Measurements from ENCODE around the gene CGB3.

CGB3 gene

DNA sequence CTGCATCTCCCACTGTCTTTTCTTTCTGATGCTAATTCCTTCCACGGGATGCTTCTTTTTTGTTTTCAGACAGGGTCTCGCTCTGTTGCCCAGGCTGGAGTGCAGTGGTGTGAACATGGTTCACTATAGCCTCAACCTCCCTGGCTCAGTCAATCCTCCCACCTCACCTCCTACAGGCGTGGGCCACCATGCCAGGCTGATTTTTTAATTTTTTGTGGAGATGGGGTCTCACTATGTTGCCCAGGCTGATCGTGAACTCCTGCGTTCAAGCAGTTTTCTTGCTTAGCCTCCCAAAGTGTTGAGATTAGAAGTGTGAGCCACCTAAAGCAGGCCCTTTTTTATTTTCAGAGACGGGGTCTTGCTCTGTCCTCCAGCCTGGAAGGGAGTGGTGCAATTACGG, 35.8 kb downstream of the CGB3 start:
- DNase-seq (ENCODE audit: low read depth) = no peak

DNA sequence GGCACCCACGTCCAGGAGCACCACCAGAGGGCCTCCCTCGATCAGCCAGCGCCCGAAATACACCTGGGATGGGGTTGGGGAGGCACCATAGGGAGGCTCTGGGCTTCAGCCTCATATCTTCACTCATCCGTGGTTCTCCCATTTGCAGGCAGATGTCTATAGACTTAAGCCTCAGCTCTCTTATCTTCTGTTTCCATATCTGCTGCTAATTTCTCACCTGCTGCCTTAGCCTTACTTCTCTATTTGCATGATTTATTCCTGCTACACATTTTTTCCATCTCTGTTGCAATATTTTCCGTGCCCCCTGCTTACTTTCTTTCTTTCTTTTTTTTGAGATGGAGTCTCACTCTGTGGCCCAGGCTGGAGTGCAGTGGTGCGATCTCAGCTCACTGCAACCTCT, 36.8 kb downstream of the CGB3 start:
- DNase-seq (ENCODE audit: low read depth) = no peak

DNA sequence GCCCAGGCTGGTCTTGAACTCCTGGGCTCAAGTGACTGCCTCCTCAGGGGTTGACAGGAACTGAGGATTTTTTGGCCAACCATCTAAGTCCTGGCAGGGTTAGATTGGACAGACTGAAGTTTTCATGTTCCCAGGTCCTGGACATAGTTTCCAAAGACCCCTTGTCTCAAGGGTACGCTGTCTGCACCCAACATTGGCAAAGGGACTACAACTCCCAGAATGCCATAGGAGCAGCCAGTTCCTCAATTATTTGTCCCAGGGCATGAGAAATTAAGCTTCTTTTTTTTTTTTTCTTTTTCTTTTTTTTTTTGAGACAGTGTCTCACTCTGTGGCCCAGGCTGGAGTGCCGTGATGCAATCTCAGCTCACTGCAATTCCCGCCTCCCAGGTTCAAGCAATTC, 37.9 kb downstream of the CGB3 start:
- DNase-seq (ENCODE audit: low read depth) = no peak

DNA sequence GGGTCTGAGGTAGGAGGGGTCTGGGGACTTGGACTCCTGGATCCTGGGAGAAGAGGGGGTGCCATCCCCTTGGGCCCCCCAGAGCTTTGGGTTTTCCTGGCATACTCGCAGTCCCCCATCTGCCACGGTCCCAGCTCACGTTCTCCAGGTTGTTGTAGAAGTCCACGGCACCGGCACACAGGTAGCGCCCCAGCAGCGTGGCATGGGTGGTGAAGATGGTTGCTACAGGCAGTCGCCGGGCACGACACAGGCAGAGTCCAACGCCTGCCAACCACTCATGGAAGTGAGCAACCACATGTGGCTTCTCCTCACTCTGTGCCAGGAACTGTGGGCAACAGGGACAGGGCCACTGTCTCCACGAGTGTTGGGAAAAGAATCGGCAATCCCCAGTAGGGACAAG, 38.4 kb downstream of the CGB3 start:
- no peak for DNase-seq (ENCODE audit: low read depth)

DNA sequence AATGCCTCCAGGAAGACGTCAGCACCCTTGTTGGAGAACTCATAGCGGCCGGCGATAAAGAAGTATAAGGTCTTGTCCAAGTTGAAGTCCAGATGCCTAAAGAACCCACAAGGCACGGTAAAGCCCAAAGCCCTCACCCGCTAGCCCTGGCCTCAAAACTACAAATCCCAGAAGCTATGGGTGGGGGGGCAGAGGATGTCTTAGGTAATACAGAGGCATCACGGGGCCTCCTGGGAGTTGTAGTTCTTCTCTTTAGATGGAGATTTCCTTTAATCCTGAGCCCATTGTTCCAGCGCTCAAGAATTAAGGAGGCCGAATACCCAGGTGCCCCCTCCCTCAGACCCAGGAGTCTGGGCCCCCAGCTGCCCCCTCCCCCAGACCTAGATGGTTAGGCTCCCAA, 41.9 kb downstream of the CGB3 start:
- no peak for DNase-seq (ENCODE audit: low read depth)

DNA sequence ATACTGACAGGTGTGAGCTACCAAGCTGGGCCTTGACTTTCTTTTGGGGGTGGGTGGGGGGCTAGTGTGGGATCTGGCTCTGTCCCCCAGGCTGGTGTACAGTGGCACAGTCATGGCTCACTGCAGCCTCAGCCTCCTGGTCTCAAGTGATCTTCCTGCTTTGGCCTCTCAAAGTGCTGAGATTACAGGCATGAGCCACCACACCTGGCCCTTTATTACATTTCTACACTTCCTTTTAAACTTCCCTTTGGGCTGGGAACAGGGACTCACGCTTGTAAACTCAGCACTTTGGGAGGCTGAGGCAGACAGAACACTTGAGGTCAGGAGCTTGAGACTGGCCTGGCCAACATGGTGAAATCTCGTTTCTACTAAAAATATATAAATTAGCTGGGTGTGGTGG, 47.1 kb downstream of the CGB3 start:
- DNase-seq (ENCODE audit: low read depth) = no peak

DNA sequence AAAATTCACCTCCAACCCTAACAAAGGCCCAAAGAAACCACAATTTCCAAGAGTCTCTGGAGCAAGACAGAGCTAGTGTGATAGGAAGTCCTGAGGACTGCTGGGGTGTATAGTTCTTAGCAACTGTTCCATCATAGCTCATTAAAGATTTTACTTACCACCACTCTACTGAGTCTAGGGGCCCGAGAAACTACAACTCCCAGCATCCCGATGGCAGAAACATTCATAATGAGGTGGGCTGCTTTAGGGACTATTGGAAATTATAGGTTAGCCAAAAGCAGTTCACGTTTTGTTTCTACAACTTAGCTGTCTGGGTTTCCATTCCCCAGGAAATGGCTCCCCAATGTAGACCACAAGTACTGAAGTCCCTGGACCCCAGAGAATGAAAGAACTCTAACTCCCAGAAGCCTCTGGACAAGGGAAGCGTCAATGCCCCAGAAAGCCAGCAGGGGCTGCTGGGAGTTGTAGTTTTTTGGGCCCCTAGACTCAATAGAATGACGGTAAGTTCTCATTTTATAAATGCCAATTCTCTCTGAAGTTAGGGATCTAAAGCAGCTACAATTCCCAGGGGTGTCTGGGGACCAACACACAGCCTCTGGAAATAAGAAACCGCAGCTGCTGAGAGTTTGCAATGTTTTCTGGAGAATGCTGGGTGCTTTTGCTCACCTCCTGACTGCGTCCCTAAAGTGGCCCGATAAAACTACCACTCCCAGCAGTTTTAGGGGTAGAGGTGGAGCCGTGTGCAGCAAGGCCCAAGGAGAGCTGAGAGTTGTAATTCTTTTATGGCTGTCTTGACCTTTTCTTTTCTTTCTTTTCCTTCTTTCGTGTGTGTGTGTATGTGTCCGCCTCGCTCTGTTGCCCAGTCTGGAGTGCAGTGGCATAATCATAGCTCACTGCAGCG, 47.9 kb downstream of the CGB3 start:
- DNase-seq (ENCODE audit: low read depth) = peak; percentile 42
